Epithelial cell of esophagus (primary cell): Measurements from ENCODE around the gene RNF121.
A peak's percentile ranks its signal among the peaks of the same experiment; 100 is the strongest.

ENCODE experiments used
- DNase-seq: peaks from one replicate; pipeline ENCODE4 v3.0.0; 2010; ENCODE audit warnings: low read depth
- H3K4me3 ChIP-seq: 2 replicates; pipeline ENCODE4 v1.5.1; 2011; ENCODE audit warnings: mild to moderate bottlenecking, low read length, control low read depth
- CTCF ChIP-seq: IDR thresholded peaks from 2 replicates; pipeline ENCODE4 v1.5.1; 2011; ENCODE audit warnings: low read depth, mild to moderate bottlenecking, low read length, control low read depth, inconsistent platforms; ENCODE audit not compliant: insufficient read depth; ENCODE audit errors: missing control alignments

The RNF121 gene

GRCh38 chr11:72012091-72012630 is 83.3 kb downstream of the RNF121 start:
- H3K4me3 ChIP-seq, result no peak overlapping the region
- no peak for TF ChIP-seq CTCF
- no peak for DNase-seq

- H3K4me3 ChIP-seq, result no peak overlapping the region
- TF ChIP-seq CTCF, result no peak
- DNase-seq, result peak; percentile 74
Measured at GRCh38 chr11:72012897-72013721, 84.3 kb downstream of the RNF121 start.

- no peak for TF ChIP-seq CTCF
- DNase-seq, result no peak
- no peak overlapping the region for H3K4me3 ChIP-seq
Measured at GRCh38 chr11:72013765-72014711, 85.2 kb downstream of the RNF121 start.

GRCh38 chr11:72014761-72015320 is 86.0 kb downstream of the RNF121 start:
- TF ChIP-seq CTCF, result no peak
- DNase-seq, result no peak
- H3K4me3 ChIP-seq, result no peak overlapping the region

- peak; percentile 41 for TF ChIP-seq CTCF
- DNase-seq, result peak; percentile 36
Measured at GRCh38 chr11:72015511-72016061, 86.7 kb downstream of the RNF121 start.

GRCh38 chr11:72018171-72018570 is 89.3 kb downstream of the RNF121 start:
- no peak for TF ChIP-seq CTCF
- no peak overlapping the region for H3K4me3 ChIP-seq
- no peak for DNase-seq

More at GRCh38 chr11:72015511-72016061, 86.7 kb downstream of the RNF121 start:
- no peak overlapping the region for H3K4me3 ChIP-seq
